ENCODE data around the gene ADIPOQ.

DNA sequence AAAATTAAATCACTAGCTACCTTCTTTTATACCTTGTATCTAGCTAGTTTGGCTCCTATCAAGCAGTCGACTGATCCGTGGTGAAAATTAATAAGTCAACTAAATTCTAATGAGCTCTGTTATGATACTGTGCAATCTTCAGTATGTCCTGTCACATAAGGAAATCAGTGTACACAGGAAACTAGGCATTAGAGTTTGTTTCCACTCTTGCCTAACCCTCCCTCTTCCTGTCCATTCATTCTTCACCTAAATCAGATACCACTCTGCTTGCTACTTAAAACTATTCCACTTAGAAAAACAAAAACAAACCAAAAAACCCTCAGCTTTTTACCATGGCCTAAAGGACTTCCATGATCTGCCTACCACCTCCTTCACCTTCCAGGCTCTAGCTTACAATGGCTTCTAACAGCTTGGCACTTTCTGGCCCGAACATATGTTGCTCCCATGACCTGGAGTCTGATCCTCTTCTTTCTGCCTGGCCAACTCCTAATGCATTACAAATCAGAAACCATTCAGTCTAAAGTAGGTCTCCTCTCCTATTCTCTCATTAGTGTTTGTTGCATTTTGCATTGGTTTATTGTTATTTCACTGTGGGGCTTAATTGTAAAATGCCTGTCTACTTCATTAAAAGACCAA lies 44.2 kb upstream of the ADIPOQ start:
- TF ChIP-seq EZH2 (IDR thresholded peaks at IDR 0.05; ENCODE audit: borderline replicate concordance, insufficient read depth, low read depth, low read length, poor library complexity, severe bottlenecking): no peak
- TF ChIP-seq, protein P1, sequence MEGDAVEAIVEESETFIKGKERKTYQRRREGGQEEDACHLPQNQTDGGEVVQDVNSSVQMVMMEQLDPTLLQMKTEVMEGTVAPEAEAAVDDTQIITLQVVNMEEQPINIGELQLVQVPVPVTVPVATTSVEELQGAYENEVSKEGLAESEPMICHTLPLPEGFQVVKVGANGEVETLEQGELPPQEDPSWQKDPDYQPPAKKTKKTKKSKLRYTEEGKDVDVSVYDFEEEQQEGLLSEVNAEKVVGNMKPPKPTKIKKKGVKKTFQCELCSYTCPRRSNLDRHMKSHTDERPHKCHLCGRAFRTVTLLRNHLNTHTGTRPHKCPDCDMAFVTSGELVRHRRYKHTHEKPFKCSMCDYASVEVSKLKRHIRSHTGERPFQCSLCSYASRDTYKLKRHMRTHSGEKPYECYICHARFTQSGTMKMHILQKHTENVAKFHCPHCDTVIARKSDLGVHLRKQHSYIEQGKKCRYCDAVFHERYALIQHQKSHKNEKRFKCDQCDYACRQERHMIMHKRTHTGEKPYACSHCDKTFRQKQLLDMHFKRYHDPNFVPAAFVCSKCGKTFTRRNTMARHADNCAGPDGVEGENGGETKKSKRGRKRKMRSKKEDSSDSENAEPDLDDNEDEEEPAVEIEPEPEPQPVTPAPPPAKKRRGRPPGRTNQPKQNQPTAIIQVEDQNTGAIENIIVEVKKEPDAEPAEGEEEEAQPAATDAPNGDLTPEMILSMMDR (IDR thresholded peaks at IDR 0.05): no peak

Data from B cell (primary cell).